Neural progenitor cell (in vitro differentiated cells): Measurements from ENCODE around the gene GRPR.

Experiments used
- CTCF ChIP-seq: fragments of 200-600 bp; sonication (generic); IDR thresholded peaks from 2 replicates; pipeline ENCODE4 v1.5.1; 2017; ENCODE audit warnings: antibody characterized with exemption, mild to moderate bottlenecking
- EZH2 ChIP-seq: fragments of 200-600 bp; sonication (generic); IDR thresholded peaks from 2 replicates; pipeline ENCODE4 v1.6.1; 2017; ENCODE audit warnings: antibody characterized with exemption, mild to moderate bottlenecking, moderate library complexity
- EZH2phosphoT487 ChIP-seq: fragments of 200-600 bp; sonication (generic); IDR thresholded peaks from 2 replicates; pipeline ENCODE4 v1.6.1; 2017; ENCODE audit warnings: antibody characterized with exemption

- TF ChIP-seq CTCF (no peak), EZH2 (no peak), EZH2phosphoT487 (no peak)
Observed at GRCh38 chrX:16141422-16142245, 18.3 kb downstream of the GRPR start.
